ENCODE results near the gene PSD.

PSD gene

DNA sequence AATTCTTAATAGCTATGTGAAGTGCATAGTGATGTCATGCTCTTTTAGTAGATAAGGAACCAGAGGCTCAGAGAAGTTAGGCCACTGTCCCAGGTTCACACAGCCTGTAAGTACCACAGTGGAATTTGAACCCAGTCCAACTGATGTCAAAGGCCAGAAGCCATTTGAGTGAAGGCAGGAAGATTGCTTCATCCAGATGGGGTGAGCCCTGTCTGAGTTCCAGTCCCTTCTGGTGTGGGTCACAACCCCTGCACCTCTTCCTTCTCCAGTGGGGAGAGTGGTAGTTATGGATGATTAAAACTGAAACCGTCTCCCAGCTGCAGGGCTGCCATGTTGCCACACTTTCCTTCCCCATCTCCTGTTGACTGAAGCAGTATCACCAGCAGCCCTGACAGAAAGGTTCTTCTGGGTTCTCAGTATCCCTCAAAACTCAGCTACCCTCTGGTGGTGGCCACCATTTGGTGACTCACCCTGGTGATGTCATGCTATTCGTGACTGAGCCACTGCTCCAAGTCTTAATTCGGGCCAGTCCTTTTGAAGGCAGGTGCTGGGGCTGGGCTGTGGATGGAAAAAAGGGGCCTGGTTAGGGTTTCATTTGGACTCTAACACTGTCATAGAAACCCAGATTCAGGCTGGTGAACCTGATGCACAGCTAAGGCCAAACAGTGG, 34.2 kb upstream of the PSD start:
- H3K4me1 ChIP-seq (ENCODE audit: insufficient read depth, low read length): peaks cover 27% of the 10 kb centered on the region
- no peak overlapping the region for H3K9ac ChIP-seq (ENCODE audit: low read depth, low read length)
- H3K9me3 ChIP-seq (ENCODE audit: control insufficient read depth, insufficient read depth, low read length): no peaks in the 10 kb centered on the region; the same call in 1 of the 2 replicates
- no peaks in the 10 kb centered on the region; the same call in 1 of the 2 replicates for H3K36me3 ChIP-seq (ENCODE audit: insufficient read depth, low read length)

DNA sequence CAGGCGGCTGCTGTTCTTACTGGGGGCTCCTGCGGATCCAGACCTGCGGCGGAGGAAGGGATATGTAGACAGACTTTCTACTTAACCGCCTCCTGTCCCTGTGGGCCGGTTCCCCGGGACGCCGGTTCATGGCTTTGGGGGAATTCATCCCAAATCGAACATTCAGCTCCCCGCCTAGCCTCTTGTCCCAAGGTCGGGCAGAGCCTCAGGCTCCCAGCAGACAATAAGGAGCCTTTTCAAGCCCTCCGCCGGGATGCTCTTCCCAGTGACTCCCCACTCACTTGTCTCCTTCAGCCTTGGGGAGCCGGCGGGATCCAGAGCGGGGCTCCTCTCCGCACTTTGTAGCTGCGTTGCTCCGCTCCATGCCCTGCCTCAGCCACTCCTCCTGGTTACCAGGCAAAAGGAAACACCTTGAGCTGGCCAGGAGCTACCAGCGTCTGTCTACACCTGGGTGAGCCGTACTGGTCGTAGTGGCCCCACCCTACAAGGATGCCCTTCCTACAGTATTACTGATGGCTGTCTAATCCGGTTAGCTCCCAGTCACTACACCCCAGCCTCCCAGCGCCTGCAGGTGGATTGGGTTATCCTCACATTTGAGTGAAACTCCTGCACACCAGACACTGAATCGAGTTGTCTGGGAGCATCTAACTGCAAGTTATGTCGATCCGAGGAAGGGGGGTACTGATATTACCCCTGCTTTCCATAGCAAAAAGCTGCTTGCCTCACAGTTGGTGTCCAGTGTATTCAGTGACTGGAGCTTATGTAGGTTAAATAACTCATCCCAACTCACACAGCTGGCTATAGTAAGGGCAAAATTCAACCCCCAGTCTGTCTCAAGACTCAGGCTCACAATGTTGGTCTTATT, 32.8 kb upstream of the PSD start, which contains the start of gene C10orf95:
Gene C10orf95, minus strand, starts transcription at position 439 of the 865 bp plus-strand sequence. CDS start 450 bp downstream, outside the sequence.
- no peaks in the 10 kb centered on the region for H3K36me3 ChIP-seq (ENCODE audit: insufficient read depth, low read length)
- peaks cover 23% of the 10 kb centered on the region for H3K4me1 ChIP-seq (ENCODE audit: insufficient read depth, low read length)
- peak within 1 kb of the TSS; percentile 89 for H3K9ac ChIP-seq (ENCODE audit: low read depth, low read length)
- no peaks in the 10 kb centered on the region; the same call in 1 of the 2 replicates for H3K9me3 ChIP-seq (ENCODE audit: control insufficient read depth, insufficient read depth, low read length)

- H3K36me3 ChIP-seq (ENCODE audit: insufficient read depth, low read length): no peaks in the 10 kb centered on the region
- H3K9ac ChIP-seq (ENCODE audit: low read depth, low read length): peak overlapping the region; percentile 89
- no peaks in the 10 kb centered on the region; the same call in 1 of the 2 replicates for H3K9me3 ChIP-seq (ENCODE audit: control insufficient read depth, insufficient read depth, low read length)
- H3K4me1 ChIP-seq (ENCODE audit: insufficient read depth, low read length): peaks cover 16% of the 10 kb centered on the region
These were observed 32.0 kb upstream of the PSD start for GRCh38 chr10:102450374-102451104.

GRCh38 chr10:102450124-102450373, 31.5 kb upstream of the PSD start:
- Histone ChIP-seq H3K9me3 (ENCODE audit: control insufficient read depth, insufficient read depth, low read length) (no peaks in the 10 kb centered on the region; the same call in 1 of the 2 replicates), H3K36me3 (ENCODE audit: insufficient read depth, low read length) (no peaks in the 10 kb centered on the region), H3K4me1 (ENCODE audit: insufficient read depth, low read length) (peaks cover 11% of the 10 kb centered on the region), H3K9ac (ENCODE audit: low read depth, low read length) (peak overlapping the region; percentile 89)

GRCh38 chr10:102449321-102450123, 30.9 kb upstream of the PSD start:
- no peaks in the 10 kb centered on the region for H3K36me3 ChIP-seq (ENCODE audit: insufficient read depth, low read length)
- H3K9ac ChIP-seq (ENCODE audit: low read depth, low read length): peak overlapping the region; percentile 89
- H3K9me3 ChIP-seq (ENCODE audit: control insufficient read depth, insufficient read depth, low read length): no peaks in the 10 kb centered on the region; the same call in 1 of the 2 replicates
- peaks cover 10% of the 10 kb centered on the region for H3K4me1 ChIP-seq (ENCODE audit: insufficient read depth, low read length)

GRCh38 chr10:102444851-102445250, 26.3 kb upstream of the PSD start:
- Histone ChIP-seq H3K9me3 (ENCODE audit: control insufficient read depth, insufficient read depth, low read length) (no peaks in the 10 kb centered on the region), H3K36me3 (ENCODE audit: insufficient read depth, low read length) (no peaks in the 10 kb centered on the region), H3K9ac (ENCODE audit: low read depth, low read length) (no peak overlapping the region), H3K4me1 (ENCODE audit: insufficient read depth, low read length) (no peaks in the 10 kb centered on the region; the same call in 1 of the 2 replicates)

DNA sequence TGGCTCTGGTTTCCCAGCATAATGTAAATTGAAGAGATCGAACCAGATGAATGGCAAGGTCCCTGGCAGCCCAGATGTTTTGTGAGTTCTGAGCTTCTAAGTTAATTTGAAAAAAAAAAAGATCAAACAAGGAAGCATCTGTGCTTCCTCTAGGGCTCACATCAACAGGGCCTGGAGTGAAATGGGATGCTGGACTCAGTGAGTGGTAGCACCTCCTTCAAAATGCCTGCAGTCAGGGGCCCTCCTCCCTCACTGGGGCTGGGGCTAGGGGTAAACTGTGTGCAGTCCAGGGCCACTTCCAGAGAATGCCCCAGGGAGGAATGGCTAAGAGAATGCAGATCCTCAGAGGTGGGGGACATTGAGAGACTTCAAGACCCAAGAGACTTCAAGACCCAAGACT, 19.8 kb upstream of the PSD start:
- Histone ChIP-seq H3K9me3 (ENCODE audit: control insufficient read depth, insufficient read depth, low read length) (no peaks in the 10 kb centered on the region), H3K9ac (ENCODE audit: low read depth, low read length) (no peak overlapping the region), H3K4me1 (ENCODE audit: insufficient read depth, low read length) (peaks cover 20% of the 10 kb centered on the region)

DNA sequence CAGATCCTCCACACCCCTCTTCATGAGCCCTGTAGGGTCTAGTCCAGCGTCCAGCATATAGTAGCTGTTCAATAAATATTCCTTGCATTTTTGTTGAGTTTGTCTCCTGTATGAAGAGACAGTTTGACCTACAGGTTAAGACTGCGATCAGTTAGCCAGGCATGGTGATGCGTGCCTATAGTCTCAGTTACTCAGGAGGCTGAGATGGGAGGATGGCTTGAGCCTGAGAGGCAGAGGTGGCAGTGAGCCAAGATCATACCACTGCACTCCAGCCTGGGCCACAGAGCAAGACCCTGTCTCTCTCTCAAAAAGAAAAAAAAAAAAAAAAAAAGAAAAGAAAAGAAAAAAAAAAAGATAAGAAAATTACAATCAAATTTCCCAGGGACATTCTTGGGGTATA, 18.9 kb upstream of the PSD start:
- Histone ChIP-seq H3K9me3 (ENCODE audit: control insufficient read depth, insufficient read depth, low read length) (no peaks in the 10 kb centered on the region), H3K36me3 (ENCODE audit: insufficient read depth, low read length) (no peaks in the 10 kb centered on the region), H3K4me1 (ENCODE audit: insufficient read depth, low read length) (peaks cover 21% of the 10 kb centered on the region), H3K9ac (ENCODE audit: low read depth, low read length) (no peak overlapping the region)

More for the DNA sequence above, 19.8 kb upstream of the PSD start:
- no peaks in the 10 kb centered on the region for H3K36me3 ChIP-seq (ENCODE audit: insufficient read depth, low read length)

DNA sequence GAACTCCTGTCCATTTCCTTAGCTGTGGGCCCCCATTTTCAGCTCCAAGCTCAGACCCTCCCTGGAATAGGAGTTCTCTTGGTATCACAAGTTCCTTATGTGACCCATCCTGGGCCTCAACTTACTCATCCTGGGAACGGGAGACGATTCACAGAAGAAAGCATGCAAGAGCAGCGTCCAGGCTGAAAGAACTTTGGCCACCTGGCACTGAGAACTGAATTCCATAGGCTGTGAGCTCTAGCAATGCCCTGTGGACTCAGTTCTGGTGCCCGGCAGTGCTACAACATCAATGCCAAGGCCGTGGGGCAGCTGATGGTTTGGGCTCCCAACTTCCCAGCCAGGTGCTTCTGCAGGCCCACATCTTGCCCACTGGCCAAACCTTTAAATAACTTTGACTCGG, 17.7 kb upstream of the PSD start:
- Histone ChIP-seq H3K9ac (ENCODE audit: low read depth, low read length) (no peak overlapping the region), H3K4me1 (ENCODE audit: insufficient read depth, low read length) (peaks cover 24% of the 10 kb centered on the region), H3K9me3 (ENCODE audit: control insufficient read depth, insufficient read depth, low read length) (no peaks in the 10 kb centered on the region), H3K36me3 (ENCODE audit: insufficient read depth, low read length) (no peaks in the 10 kb centered on the region)

DNA sequence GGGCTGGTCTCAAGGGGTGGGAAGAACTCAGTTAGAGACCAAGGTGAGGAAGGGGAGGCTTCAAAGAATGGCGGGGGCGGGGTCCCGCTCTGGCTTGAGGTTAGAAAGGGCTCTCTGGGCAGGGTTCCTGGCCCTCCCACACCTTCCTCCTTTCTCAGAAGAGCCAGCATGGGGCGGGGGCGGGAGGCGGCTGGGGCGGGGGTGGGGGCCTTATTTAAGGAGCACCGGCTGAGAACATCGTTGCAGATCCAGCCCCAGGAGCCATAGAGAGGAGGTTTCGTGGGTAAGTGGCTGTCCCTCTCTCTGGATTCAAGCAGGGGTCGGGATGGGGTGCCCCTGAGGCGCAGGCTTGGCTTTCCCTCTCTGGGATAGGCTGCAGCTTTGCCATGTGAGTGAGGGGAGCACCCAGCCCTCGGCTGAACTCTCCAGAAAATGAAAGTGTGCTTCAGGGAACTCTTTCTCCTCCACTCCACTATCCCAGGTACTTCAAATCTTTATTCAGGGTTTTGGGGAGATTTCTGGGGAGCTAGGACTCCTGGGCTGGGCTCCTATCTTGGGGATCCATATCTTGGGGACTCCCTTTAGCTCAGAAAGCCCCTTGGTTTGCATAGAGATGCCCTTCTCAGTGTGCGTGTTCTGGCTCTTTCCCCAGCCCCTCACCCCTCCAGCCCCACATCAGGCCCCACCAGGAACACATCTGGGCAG, 17.1 kb upstream of the PSD start:
- no peaks in the 10 kb centered on the region for H3K9me3 ChIP-seq (ENCODE audit: control insufficient read depth, insufficient read depth, low read length)
- no peaks in the 10 kb centered on the region for H3K36me3 ChIP-seq (ENCODE audit: insufficient read depth, low read length)
- peak overlapping the region; percentile 46; the same call in 1 of the 2 replicates for H3K9ac ChIP-seq (ENCODE audit: low read depth, low read length)
- peaks cover 24% of the 10 kb centered on the region for H3K4me1 ChIP-seq (ENCODE audit: insufficient read depth, low read length)

DNA sequence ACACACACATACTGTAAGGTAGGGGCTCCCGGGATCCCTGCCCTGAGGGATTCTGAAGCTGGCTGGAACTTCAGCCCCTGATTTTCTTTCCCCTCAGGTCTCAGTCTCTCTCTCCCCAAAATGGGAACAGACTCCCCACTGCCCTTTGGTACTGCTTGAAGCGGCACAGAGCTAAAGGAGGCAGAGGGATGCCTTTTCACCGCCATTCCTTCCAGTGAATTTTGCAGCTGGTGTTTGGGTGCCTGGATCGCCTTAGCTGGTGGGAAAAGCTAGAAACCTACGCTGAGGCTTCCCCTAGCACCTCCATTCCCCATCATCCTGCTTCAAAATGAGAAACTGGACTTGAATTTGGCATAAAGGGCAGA, 16.5 kb upstream of the PSD start:
- Histone ChIP-seq H3K9ac (ENCODE audit: low read depth, low read length) (peak overlapping the region; percentile 46; the same call in 1 of the 2 replicates), H3K36me3 (ENCODE audit: insufficient read depth, low read length) (no peaks in the 10 kb centered on the region), H3K4me1 (ENCODE audit: insufficient read depth, low read length) (peaks cover 24% of the 10 kb centered on the region), H3K9me3 (ENCODE audit: control insufficient read depth, insufficient read depth, low read length) (no peaks in the 10 kb centered on the region)

- peaks cover 24% of the 10 kb centered on the region for H3K4me1 ChIP-seq (ENCODE audit: insufficient read depth, low read length)
- H3K9me3 ChIP-seq (ENCODE audit: control insufficient read depth, insufficient read depth, low read length): no peaks in the 10 kb centered on the region
- peak overlapping the region; percentile 46; the same call in 1 of the 2 replicates for H3K9ac ChIP-seq (ENCODE audit: low read depth, low read length)
- no peaks in the 10 kb centered on the region for H3K36me3 ChIP-seq (ENCODE audit: insufficient read depth, low read length)
These were observed 16.0 kb upstream of the PSD start for GRCh38 chr10:102434394-102435132.

- Histone ChIP-seq H3K9ac (ENCODE audit: low read depth, low read length) (no peak overlapping the region; the same call in 1 of the 2 replicates), H3K36me3 (ENCODE audit: insufficient read depth, low read length) (no peaks in the 10 kb centered on the region), H3K9me3 (ENCODE audit: control insufficient read depth, insufficient read depth, low read length) (no peaks in the 10 kb centered on the region), H3K4me1 (ENCODE audit: insufficient read depth, low read length) (peaks cover 24% of the 10 kb centered on the region)
These were observed 15.0 kb upstream of the PSD start for GRCh38 chr10:102433619-102434046.
